ENCODE results near the gene UGP2.

UGP2 gene

DNA sequence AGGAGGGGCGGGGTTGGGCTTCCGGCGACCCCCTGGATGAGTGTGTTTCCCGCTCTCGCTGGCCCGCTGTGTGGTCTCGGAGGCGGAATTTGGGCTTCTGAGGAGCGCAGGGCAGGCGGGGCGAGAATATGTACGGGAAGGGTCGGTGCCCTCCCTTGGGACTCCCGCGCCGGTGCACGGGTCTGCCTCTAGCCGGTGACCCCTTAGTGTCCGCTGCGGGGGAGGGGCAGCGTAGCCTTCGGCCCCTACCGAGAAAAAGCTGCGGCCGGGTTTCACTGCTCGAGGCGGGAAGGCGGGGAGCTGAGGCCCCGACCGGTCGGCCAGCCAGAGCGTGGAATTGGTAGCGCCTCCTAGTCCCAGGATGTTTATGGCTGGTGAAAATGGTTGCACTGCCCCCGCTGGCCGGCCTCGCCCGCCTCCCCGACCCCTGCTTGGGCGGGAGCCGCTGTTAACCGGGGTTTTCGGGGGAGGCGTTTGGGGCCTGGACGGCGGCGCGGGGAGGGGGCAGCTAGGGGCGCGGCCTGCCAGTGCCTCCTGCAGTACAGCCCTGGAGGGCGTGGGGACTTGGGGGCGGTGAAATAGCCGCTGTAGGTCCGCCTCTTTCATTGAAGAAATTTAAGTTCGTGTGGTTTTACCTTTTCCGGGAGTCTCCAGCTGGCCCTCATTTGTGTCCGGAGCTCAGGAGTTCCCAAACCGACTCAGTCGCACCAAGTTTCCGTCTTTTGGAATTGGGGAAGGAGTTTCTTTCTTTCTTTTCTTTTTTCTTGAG, at the start of gene UGP2:
Gene UGP2 (plus strand): TSS at position 643 of the 769 bp plus-strand sequence. CDS start 290 bp downstream, outside the sequence.
- Histone ChIP-seq H3K36me3 (ENCODE audit: control insufficient read depth in 2 of 2, insufficient read depth in 1 of 2, low read length in 2 of 2) (no peaks in the 10 kb centered on the region), H3K27ac (ENCODE audit: extremely low read depth, low read depth, low read length) (peak within 1 kb of the TSS; percentile 98), H3K4me3 (ENCODE audit: low read depth, low read length) (peak within 1 kb of the TSS; percentile 68), H3K9me3 (ENCODE audit: control insufficient read depth, insufficient read depth, low read depth, low read length) (no peaks in the 10 kb centered on the region), H3K4me1 (ENCODE audit: control insufficient read depth, insufficient read depth, low read length) (peaks cover 13% of the 10 kb centered on the region)
- ChIA-PET CTCF (interaction anchor here (0.6 to 1.4 kb wide), 2 partner anchors 8 to 27 kb away, joined by 4 to 13 read pairs; no protein-coding TSS in a partner anchor), POLR2A (interaction anchor here (0.5 to 3.6 kb wide), 28 partner anchors 9 to 1018 kb away, joined by 3 to 40 read pairs (median 4); partner anchors contain the start of genes AFTPH, MDH1 and WDPCP)
- TF ChIP-seq ZIC2 (tag by site-specific recombination; IDR thresholded peaks at IDR 0.05) (peak; percentile 33), ZNF114 (tag by site-specific recombination; IDR thresholded peaks at IDR 0.05) (no peak), KLF9 (tag by site-specific recombination; IDR thresholded peaks at IDR 0.05; ENCODE audit: low read depth) (peak; percentile 36), ZNF366 (tag by site-specific recombination; conservative IDR thresholded peaks at IDR 0.05) (0 out of 2 replicates have a peak, but pooled peaks have one; percentile 23), ZNF132 (tag by site-specific recombination; IDR thresholded peaks at IDR 0.05; ENCODE audit: borderline replicate concordance) (no peak), ZNF555 (tag by site-specific recombination; conservative IDR thresholded peaks at IDR 0.05) (no peak), ZNF423 (tag by site-specific recombination; IDR thresholded peaks at IDR 0.05) (0 out of 2 replicates have a peak, but pooled peaks have one; percentile 5), ZBTB1 (tag by site-specific recombination; IDR thresholded peaks at IDR 0.05) (no peak), ZNF202 (tag by site-specific recombination; IDR thresholded peaks at IDR 0.05; ENCODE audit: borderline replicate concordance) (peak; percentile 69; the same call in 1 of the 2 replicates), ZNF184 (tag by site-specific recombination; IDR thresholded peaks at IDR 0.05) (no peak), ZNF112 (tag by site-specific recombination; IDR thresholded peaks at IDR 0.05) (no peak), ZFP3 (tag by site-specific recombination; IDR thresholded peaks at IDR 0.05; ENCODE audit: low read depth) (no peak), PRDM1 (tag by site-specific recombination; IDR thresholded peaks at IDR 0.05) (no peak), ZNF426 (tag by site-specific recombination; IDR thresholded peaks at IDR 0.05) (no peak), ZNF610 (tag by site-specific recombination; IDR thresholded peaks at IDR 0.05; ENCODE audit: borderline replicate concordance) (peak; percentile 55; the same call in 1 of the 2 replicates), ZNF335 (tag by site-specific recombination; conservative IDR thresholded peaks at IDR 0.05) (peak; percentile 69), IKZF3 (tag by site-specific recombination; IDR thresholded peaks at IDR 0.05) (no peak), ZNF133 (tag by site-specific recombination; IDR thresholded peaks at IDR 0.05) (no peak), ZNF585B (tag by site-specific recombination; IDR thresholded peaks at IDR 0.05) (0 out of 2 replicates have a peak, but pooled peaks have one; percentile 1), ZSCAN16 (tag by site-specific recombination; IDR thresholded peaks at IDR 0.05) (no peak), ZBTB8A (tag by site-specific recombination; IDR thresholded peaks at IDR 0.05) (peak; percentile 76), ZNF19 (tag by site-specific recombination; IDR thresholded peaks at IDR 0.05; ENCODE audit: low read depth) (no peak), KLF1 (tag by site-specific recombination; IDR thresholded peaks at IDR 0.05) (peak; percentile 32)
- TF ChIP-seq, protein P1, sequence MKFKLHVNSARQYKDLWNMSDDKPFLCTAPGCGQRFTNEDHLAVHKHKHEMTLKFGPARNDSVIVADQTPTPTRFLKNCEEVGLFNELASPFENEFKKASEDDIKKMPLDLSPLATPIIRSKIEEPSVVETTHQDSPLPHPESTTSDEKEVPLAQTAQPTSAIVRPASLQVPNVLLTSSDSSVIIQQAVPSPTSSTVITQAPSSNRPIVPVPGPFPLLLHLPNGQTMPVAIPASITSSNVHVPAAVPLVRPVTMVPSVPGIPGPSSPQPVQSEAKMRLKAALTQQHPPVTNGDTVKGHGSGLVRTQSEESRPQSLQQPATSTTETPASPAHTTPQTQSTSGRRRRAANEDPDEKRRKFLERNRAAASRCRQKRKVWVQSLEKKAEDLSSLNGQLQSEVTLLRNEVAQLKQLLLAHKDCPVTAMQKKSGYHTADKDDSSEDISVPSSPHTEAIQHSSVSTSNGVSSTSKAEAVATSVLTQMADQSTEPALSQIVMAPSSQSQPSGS (tag by site-specific recombination; IDR thresholded peaks at IDR 0.05; ENCODE audit: low read depth) = no peak
- TF ChIP-seq, protein P2, sequence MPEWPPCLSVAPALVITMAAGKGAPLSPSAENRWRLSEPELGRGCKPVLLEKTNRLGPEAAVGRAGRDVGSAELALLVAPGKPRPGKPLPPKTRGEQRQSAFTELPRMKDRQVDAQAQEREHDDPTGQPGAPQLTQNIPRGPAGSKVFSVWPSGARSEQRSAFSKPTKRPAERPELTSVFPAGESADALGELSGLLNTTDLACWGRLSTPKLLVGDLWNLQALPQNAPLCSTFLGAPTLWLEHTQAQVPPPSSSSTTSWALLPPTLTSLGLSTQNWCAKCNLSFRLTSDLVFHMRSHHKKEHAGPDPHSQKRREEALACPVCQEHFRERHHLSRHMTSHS (tag by site-specific recombination; IDR thresholded peaks at IDR 0.05) = no peak
- TF ChIP-seq, protein P3, sequence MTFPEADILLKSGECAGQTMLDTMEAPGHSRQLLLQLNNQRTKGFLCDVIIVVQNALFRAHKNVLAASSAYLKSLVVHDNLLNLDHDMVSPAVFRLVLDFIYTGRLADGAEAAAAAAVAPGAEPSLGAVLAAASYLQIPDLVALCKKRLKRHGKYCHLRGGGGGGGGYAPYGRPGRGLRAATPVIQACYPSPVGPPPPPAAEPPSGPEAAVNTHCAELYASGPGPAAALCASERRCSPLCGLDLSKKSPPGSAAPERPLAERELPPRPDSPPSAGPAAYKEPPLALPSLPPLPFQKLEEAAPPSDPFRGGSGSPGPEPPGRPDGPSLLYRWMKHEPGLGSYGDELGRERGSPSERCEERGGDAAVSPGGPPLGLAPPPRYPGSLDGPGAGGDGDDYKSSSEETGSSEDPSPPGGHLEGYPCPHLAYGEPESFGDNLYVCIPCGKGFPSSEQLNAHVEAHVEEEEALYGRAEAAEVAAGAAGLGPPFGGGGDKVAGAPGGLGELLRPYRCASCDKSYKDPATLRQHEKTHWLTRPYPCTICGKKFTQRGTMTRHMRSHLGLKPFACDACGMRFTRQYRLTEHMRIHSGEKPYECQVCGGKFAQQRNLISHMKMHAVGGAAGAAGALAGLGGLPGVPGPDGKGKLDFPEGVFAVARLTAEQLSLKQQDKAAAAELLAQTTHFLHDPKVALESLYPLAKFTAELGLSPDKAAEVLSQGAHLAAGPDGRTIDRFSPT (tag by site-specific recombination; IDR thresholded peaks at IDR 0.05) = peak; percentile 63; the same call in 1 of the 2 replicates
- TF ChIP-seq, protein P4, sequence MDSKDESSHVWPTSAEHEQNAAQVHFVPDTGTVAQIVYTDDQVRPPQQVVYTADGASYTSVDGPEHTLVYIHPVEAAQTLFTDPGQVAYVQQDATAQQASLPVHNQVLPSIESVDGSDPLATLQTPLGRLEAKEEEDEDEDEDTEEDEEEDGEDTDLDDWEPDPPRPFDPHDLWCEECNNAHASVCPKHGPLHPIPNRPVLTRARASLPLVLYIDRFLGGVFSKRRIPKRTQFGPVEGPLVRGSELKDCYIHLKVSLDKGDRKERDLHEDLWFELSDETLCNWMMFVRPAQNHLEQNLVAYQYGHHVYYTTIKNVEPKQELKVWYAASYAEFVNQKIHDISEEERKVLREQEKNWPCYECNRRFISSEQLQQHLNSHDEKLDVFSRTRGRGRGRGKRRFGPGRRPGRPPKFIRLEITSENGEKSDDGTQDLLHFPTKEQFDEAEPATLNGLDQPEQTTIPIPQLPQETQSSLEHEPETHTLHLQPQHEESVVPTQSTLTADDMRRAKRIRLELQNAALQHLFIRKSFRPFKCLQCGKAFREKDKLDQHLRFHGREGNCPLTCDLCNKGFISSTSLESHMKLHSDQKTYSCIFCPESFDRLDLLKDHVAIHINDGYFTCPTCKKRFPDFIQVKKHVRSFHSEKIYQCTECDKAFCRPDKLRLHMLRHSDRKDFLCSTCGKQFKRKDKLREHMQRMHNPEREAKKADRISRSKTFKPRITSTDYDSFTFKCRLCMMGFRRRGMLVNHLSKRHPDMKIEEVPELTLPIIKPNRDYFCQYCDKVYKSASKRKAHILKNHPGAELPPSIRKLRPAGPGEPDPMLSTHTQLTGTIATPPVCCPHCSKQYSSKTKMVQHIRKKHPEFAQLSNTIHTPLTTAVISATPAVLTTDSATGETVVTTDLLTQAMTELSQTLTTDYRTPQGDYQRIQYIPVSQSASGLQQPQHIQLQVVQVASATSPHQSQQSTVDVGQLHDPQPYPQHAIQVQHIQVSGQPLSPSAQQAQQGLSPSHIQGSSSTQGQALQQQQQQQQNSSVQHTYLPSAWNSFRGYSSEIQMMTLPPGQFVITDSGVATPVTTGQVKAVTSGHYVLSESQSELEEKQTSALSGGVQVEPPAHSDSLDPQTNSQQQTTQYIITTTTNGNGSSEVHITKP (tag by site-specific recombination; IDR thresholded peaks at IDR 0.05) = peak; percentile 7; the same call in 1 of the 2 replicates
- TF ChIP-seq, protein P5, sequence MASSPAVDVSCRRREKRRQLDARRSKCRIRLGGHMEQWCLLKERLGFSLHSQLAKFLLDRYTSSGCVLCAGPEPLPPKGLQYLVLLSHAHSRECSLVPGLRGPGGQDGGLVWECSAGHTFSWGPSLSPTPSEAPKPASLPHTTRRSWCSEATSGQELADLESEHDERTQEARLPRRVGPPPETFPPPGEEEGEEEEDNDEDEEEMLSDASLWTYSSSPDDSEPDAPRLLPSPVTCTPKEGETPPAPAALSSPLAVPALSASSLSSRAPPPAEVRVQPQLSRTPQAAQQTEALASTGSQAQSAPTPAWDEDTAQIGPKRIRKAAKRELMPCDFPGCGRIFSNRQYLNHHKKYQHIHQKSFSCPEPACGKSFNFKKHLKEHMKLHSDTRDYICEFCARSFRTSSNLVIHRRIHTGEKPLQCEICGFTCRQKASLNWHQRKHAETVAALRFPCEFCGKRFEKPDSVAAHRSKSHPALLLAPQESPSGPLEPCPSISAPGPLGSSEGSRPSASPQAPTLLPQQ (tag by site-specific recombination; IDR thresholded peaks at IDR 0.05) = no peak
